Right atrium auricular region (tissue), 2 donors: ENCODE data around the gene FOXL2. TPM values are rescaled to one million over a fixed set of nuclear protein-coding genes. Genes with fewer than 3 reads are reported as not detected.

Experiments
- DNase-seq: peaks from one replicate; pipeline ENCODE4 v3.0.0-alpha.2; 2019; ENCODE audit warnings: low spot score
- H3K27ac ChIP-seq, 2 donors: fragments of 200-600 bp; sonication (generic); 1 replicate in 1 of 2; 2 replicates in 1 of 2; pipeline ENCODE4 v1.5.1; 2016 to 2019
- H3K27me3 ChIP-seq, 2 donors: fragments of 200-600 bp; sonication (generic); one replicate each; pipeline versions ENCODE4 v1.5.1 to v1.6.0; 2017 to 2019
- H3K36me3 ChIP-seq: fragments of 200-600 bp; sonication (generic); one replicate; pipeline ENCODE4 v1.5.1; 2016
- H3K4me1 ChIP-seq, 2 donors: fragments of 200-600 bp; sonication (generic); one replicate each; pipeline versions ENCODE4 v1.5.1 to v1.6.0; 2017 to 2019
- H3K4me3 ChIP-seq, 2 donors: fragments of 200-600 bp; sonication (generic); 1 replicate in 1 of 2; 2 replicates in 1 of 2; pipeline ENCODE4 v1.5.1; 2017 to 2019; ENCODE audit warnings: mild to moderate bottlenecking in 1 of 2, moderate library complexity in 1 of 2
- H3K9me3 ChIP-seq, 2 donors: fragments of 200-600 bp; sonication (generic); one replicate each; pipeline ENCODE4 v1.5.1; 2019
- total RNA-seq, 2 donors: library from RNA; depleted of rRNA; stranded (reverse); fragments of >200 nt; gene quantifications; one replicate each; pipeline ENCODE4 v1.1.0, GENCODE V29; 2016
- TF ChIP-seq, protein P1 (sequence below), 2 donors: fragments of 200-600 bp; sonication (generic); IDR thresholded peaks; one replicate each; pipeline ENCODE4 v1.5.1; 2019; ENCODE audit warnings: antibody characterized with exemption in 2 of 2

The FOXL2 gene
- total RNA-seq, 2 donors from 2014 or later, result not detected

DNA sequence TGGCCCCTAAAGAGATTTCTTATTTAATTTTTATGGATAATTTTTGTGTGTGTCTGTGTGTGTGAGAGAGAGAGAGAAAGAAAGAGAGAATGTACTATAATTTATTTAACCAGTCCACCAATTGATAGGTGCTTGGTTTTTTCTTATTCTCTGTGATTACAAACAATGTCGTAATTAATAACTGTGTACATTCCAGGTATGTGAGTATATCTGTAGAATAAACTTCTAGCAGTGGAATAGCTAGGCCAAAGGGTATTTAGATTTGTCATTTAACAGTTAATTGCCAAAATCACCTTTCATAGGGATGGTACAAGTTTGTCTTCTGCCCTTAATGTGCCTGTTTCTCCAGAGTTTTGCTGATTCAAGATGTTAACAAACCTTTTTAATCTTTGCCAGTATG lies 35.3 kb downstream of the FOXL2 start:
- no peak for DNase-seq
- Histone ChIP-seq H3K27me3 (no peaks in the 10 kb centered on the region), H3K4me1 (peaks cover 0 to 12% of the 10 kb centered on the region in 2 donors), H3K4me3 (no peak overlapping the region), H3K36me3 (no peaks in the 10 kb centered on the region), H3K9me3 (no peaks in the 10 kb centered on the region), H3K27ac (no peak overlapping the region)
- TF ChIP-seq, protein P1, sequence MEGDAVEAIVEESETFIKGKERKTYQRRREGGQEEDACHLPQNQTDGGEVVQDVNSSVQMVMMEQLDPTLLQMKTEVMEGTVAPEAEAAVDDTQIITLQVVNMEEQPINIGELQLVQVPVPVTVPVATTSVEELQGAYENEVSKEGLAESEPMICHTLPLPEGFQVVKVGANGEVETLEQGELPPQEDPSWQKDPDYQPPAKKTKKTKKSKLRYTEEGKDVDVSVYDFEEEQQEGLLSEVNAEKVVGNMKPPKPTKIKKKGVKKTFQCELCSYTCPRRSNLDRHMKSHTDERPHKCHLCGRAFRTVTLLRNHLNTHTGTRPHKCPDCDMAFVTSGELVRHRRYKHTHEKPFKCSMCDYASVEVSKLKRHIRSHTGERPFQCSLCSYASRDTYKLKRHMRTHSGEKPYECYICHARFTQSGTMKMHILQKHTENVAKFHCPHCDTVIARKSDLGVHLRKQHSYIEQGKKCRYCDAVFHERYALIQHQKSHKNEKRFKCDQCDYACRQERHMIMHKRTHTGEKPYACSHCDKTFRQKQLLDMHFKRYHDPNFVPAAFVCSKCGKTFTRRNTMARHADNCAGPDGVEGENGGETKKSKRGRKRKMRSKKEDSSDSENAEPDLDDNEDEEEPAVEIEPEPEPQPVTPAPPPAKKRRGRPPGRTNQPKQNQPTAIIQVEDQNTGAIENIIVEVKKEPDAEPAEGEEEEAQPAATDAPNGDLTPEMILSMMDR (IDR thresholded peaks at IDR 0.05), result no peak

DNA sequence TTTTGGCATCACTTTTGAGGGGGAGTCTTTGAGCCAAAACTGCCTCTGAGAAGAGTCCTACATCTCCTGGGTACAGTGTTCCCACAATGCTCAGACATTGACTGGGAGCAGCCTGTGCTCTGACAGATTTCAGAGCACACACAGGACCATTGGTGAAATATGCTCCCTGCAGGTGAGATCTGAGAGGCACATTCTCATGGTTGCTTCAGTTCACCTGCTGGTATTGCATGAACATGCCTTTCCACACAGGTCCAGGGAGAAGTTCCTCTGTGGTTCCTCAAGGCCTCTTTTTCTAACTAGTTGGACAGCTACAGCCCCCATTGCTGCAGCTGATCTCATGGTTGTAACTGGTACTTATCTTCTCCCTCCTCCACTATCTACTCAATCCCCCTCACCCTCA lies 37.0 kb downstream of the FOXL2 start:
- Histone ChIP-seq H3K4me1 (peaks cover 0 to 3% of the 10 kb centered on the region in 2 donors), H3K4me3 (no peak overlapping the region), H3K36me3 (no peaks in the 10 kb centered on the region), H3K27ac (no peak overlapping the region), H3K27me3 (no peaks in the 10 kb centered on the region), H3K9me3 (no peaks in the 10 kb centered on the region)
- TF ChIP-seq, protein P1 (IDR thresholded peaks at IDR 0.05), result no peak
- DNase-seq, result no peak

- Histone ChIP-seq H3K27me3 (no peaks in the 10 kb centered on the region), H3K9me3 (no peaks in the 10 kb centered on the region), H3K27ac (no peak overlapping the region), H3K36me3 (no peaks in the 10 kb centered on the region), H3K4me3 (no peak overlapping the region), H3K4me1 (no peaks in the 10 kb centered on the region)
- no peak for DNase-seq
- TF ChIP-seq, protein P1 (IDR thresholded peaks at IDR 0.05), result no peak
Observed at GRCh38 chr3:138908846-138909245, 38.1 kb downstream of the FOXL2 start.

DNA sequence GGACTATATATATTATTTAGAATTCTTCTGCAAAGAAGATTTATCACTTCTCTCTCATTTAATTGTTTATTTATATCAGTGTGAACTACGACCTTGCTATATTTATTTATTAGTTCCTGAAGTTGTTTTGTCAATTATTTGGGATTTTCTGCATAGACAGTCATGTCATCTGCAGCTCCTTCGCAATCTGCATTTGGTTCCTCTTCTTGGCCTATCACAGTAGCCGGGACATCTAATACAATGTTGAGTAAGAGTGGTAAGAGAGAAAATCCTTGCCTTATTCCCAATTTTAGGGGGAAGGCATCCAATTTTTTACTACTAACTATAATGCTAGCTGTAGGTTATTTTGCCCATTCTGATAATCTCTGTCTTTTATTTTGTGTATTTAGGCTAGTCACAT lies 39.4 kb downstream of the FOXL2 start:
- Histone ChIP-seq H3K27ac (no peak overlapping the region), H3K4me1 (no peaks in the 10 kb centered on the region), H3K36me3 (no peaks in the 10 kb centered on the region), H3K9me3 (no peaks in the 10 kb centered on the region), H3K4me3 (no peak overlapping the region), H3K27me3 (no peaks in the 10 kb centered on the region)
- no peak for DNase-seq
- TF ChIP-seq, protein P1 (IDR thresholded peaks at IDR 0.05), result no peak

DNA sequence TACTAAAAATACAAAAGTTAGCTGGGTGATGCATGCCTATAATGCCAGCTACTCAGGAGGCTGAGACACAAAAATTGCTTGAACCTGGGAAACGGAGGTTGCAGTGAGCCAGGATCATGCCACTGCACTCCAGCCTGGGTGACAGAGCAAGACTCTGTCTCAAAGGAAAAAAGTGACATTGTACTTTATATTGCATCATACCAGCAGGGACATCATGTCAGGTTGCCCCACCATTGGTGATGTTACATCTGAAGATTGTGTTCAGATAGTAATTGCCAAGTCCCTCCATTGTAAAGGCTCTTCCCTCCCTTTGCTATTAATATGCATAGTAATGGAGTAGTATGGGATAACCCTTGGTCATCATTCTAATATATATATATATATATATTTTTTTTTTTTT lies 44.8 kb downstream of the FOXL2 start:
- Histone ChIP-seq H3K9me3 (no peaks in the 10 kb centered on the region), H3K4me3 (no peak overlapping the region), H3K27me3 (no peaks in the 10 kb centered on the region), H3K4me1 (peaks cover 0 to 12% of the 10 kb centered on the region in 2 donors), H3K27ac (no peak overlapping the region), H3K36me3 (no peaks in the 10 kb centered on the region)
- no peak for DNase-seq
- TF ChIP-seq, protein P1 (IDR thresholded peaks at IDR 0.05), result no peak

- H3K4me1 ChIP-seq, result peaks cover 0 to 12% of the 10 kb centered on the region in 2 donors
- no peak overlapping the region for H3K27ac ChIP-seq
- no peak overlapping the region for H3K4me3 ChIP-seq
- TF ChIP-seq, protein P1 (IDR thresholded peaks at IDR 0.05), result no peak
- DNase-seq, result no peak
- H3K36me3 ChIP-seq, result no peaks in the 10 kb centered on the region
- no peaks in the 10 kb centered on the region for H3K27me3 ChIP-seq
- H3K9me3 ChIP-seq, result no peaks in the 10 kb centered on the region
Observed at GRCh38 chr3:138901567-138901966, 45.4 kb downstream of the FOXL2 start.
